Fibroblast of peridontal ligament (primary cell): ENCODE measurements around the gene ZNF619.
"Not testable (repeated sequence)": the region's sequence is repeated elsewhere in the genome, so short reads cannot be mapped to it uniquely, and the experiment has no call there.

ENCODE experiments used
- DNase-seq: peaks from one replicate; pipeline ENCODE4 v3.0.0-alpha.2; 2010; ENCODE audit errors: extremely low read depth

The ZNF619 gene

GRCh38 chr3:40476478-40477470 is at the start of gene ZNF619:
TSS of gene ZNF619 (plus strand) at chr3:40477122. CDS start at chr3:40477980, 858 bp downstream.
- DNase-seq = peak; percentile 83

- no peak for DNase-seq
Observed at GRCh38 chr3:40432793-40433192, 44.1 kb upstream of the ZNF619 start.

DNA sequence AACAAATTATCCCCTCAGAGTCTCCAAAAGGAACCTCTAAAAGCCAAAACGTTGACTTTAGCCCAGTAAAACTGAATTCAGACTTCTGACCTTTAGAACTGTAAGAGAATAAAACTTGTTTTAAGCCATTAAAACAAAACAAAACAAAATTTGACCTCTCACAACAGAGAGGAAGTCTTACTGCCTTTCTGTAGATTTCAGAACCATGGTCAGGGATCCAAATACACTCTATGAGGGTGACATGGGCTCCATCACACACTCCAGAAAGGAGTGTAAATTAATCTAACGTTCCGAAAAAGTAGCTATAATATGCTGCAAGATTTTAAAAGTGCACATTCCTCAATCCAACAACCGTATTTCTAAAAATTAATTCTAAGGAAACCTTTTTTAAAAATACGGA is 39.0 kb upstream of the ZNF619 start:
- no peak for DNase-seq

DNA sequence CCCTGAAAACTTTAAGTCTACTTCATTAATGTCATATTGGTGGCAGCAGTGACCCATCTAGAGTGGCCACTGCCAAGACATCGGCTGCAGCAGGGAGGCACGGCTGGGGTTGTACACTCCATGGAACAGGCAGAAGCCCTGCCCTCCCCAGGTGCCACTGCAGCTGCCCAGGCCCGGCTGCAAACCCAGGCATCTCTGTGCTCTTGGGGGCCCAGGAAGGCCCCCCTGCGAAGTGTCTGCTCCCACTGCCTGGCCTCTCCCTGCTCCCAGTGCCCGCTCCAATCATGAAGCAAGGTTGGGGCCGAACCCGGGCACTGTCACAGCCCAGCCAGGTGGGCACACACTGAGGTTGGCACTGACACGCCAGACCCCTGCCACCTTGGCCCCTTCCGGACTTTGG is 31.9 kb upstream of the ZNF619 start:
- no peak for DNase-seq

DNA sequence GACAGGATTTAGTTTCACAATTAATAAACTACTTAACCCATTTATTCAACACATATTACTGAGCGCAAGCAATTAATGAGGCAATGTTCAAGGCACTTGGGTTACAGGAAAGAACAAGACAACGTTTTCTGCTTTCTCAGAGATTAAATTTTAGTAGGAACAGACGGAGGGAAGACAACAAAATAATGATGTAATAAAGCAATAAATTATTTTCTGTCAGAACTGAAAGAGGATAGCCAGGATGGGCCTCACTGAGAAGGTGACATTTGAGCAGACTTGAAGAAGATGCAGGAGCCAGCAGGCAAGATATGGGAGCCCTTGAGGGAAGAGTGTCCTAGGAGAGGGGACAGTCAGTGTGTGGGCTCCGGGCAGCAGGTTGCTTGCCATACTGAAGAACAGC is 31.0 kb upstream of the ZNF619 start:
- DNase-seq = no peak

DNA sequence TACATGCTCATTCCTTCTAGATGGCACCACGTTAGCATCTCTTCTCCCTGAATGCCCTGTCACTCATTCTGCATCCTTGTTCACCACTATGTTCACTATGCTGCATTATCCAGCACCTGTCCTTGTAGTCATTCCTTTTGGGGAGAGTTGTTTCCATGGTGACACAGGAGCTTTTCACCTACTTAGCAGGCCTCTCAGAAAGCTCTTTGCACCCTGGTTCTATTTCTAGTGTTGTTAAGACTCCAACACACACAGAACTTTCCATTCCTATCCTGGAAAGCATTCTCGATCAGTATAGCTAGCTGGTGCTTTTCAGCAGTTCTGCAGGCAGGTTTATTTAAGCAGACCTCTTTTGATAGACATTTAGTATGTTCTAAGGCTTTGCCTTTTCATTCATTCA is 26.5 kb upstream of the ZNF619 start:
- DNase-seq = no peak

DNA sequence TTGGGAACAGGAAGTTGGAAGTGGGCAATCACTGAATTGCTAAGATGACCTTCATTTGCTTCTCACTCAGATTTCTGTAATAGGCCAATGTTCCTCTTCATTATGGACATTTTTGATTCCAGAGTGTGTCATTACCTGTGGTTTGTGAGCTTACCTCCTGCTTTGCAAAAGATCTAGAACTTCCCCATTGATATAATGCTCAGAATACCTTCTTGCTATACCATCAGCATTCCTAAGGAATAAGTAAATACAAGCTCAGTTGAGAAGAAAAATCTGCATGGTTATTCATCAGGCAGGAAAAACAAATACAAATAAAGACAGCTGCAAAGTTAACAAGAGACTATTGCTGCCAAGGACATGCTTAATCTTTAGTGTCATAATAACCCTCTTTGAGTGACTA is 25.4 kb upstream of the ZNF619 start:
- no peak for DNase-seq

- no peak for DNase-seq
Observed at GRCh38 chr3:40452057-40452456, 24.9 kb upstream of the ZNF619 start.

GRCh38 chr3:40452562-40452875 is 24.4 kb upstream of the ZNF619 start:
- no peak for DNase-seq

DNA sequence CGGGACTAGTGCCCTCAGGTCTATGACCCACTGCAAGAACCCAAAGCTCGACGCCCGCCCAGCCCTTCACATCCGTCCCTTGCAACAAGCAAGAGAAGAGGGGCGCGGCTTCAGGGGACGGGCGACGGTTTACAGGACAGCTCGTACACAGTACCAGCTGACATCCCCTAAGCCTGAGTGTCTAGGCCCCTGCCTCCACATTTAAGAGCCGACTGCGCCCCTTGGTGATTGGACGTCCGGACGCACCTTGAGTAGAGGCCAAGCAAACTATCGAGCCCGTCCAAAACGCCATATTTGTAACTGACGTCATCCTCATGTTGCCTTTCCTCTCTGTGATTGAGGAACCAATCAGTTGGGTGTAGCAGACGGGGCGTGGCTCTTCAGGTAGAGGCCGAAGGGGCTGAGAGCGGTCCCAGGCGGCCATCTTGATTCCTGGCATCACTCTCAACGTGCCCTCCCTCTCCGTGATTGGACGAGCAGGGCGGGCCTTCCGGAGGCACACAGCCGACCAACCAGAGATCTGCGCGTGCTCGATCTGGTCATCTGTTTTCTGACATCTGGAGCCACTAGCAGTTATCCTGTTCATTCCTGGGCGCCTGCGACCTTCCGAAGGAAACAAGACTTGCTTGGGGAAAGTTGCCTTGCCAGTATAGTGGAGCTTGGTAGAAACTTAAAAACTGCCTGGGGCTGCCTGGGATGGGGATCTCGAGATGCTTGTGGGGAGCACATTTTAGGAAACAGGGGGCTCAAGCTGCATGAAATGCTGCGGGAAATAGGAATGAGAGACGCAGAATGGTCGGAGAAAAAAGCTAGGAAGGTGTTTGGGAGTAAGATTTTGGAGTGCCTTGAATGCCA is 23.8 kb upstream of the ZNF619 start:
- peak; percentile 98 for DNase-seq

DNA sequence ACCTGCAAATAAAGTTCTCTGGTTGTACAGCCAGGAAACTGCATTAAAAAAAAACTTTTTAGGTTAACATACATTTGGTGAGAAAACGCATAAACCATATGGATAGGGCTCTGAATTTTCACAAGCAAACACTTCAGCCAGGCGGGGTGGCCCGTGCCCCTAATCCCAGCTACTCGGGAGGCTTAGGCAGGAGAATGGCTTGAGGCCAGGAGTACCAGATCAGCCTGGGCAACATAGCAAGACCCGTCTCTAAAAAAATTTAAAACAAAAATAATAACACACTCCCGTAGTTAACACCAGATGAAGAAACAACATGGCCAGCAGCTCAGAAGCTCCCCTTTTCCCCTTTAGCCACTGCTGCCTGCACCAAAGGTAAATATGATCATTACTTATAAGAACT is 23.0 kb upstream of the ZNF619 start:
- no peak for DNase-seq

DNA sequence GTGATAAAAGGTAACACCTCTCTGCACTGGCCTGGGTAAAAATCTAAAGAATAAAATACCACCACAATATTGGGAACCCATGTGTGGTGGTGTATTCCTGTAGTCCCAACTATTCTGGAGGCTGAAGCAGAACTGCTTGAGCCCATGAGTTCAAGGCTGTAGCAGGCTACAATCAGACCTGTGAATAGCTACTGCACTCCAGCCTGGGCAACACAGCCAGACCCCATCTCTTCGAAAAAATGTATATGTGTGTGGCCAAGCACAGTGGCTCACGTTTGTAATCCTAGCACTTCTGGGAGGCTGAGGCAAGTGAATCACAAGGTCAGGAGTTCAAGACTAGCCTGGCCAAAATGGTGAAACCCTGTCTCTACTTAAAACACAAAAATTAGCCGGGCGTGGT is 21.6 kb upstream of the ZNF619 start:
- DNase-seq = no peak

DNA sequence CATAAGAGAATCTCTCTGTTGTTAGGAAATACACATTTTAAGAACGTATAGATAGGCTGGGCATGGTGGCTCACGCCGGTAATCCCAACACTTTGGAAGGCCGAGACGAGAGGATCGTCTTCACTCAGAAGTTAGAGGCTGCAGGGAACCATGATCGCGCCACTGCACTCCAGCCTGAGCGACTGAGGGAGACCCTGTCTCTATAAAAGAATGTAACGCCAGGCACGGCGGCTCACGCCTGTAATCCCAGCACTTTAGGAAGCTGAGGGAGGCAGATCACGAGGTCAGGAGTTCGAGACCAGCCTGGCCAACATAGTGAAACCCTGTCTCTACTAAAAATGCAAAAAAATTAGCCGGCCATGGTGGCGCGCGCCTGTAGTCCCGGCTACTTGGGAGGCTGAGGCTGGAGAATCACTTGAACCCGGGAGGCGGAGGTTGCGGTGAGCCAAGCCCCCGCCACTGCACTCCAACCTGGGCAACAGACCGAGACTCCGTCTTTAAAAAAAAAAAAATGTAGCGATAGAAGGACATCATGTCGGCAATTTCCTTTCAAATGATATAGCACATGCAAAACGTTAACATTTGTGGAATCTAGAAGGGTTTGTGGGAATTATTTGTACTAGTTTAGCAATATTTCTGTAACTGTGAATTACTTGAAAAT is 20.5 kb upstream of the ZNF619 start:
- no peak for DNase-seq

DNA sequence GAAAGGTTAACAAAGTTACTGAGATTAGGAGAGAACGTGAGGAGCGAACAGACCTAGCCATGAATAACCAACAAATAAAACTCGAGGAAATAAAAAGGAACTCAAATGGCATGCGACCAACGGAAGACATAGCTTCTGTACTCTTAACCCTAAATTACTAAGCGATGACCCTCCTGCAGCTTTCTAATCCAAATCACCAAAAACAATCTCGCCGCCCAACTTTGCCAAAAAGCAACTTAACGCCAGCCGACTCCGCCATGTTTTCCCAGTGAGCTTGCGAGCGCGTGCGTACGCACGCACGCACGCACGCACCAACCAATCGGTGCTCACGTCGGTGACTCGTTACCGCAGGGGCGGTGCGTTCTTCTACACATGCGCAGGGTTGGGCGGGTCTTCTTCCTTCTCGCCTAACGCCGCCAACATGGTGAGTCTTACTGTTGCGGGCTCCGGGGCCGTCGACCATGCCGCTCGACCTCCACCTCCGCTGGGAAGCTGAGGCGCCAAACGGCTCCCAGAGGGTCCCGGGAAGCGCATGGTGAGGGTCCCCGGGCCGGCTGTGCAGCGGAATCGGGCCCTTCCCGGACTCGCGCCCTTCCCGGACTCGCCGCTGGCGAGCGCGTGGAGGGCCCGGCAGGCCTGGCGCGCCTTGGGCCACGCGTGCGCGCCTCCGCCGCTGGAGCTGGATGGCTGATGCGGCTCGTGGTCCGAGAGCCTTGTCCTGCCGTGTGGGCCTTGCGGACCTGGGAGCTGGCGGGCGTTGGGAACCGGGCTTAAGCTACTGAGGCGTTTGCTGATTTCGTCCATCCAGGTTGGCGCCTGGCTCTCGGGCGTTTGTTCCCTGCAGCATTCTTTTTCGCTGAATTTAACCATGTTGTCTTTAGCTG is 19.7 kb upstream of the ZNF619 start, which contains the start of gene RPL14:
RPL14 (plus strand) TSS at position 400 of the 884 bp plus-strand sequence; CDS start at position 533, 133 bp downstream.
- peak; percentile 96 for DNase-seq

GRCh38 chr3:40458473-40458872 is 18.4 kb upstream of the ZNF619 start:
- no peak for DNase-seq

GRCh38 chr3:40460481-40460880 is 16.4 kb upstream of the ZNF619 start:
- DNase-seq = not testable (repeated sequence)

GRCh38 chr3:40461161-40461560 is 15.8 kb upstream of the ZNF619 start:
- DNase-seq = no peak

- DNase-seq = not testable (repeated sequence)
Observed at GRCh38 chr3:40462838-40463237, 14.1 kb upstream of the ZNF619 start.

- DNase-seq = no peak
Observed at GRCh38 chr3:40463579-40463978, 13.3 kb upstream of the ZNF619 start.

GRCh38 chr3:40464339-40465110 is 12.4 kb upstream of the ZNF619 start:
- no peak for DNase-seq

GRCh38 chr3:40465111-40465407 is 11.9 kb upstream of the ZNF619 start:
- no peak for DNase-seq
